Endothelial cell of umbilical vein (primary cell): ENCODE measurements around the gene PHYH.

Experiments used
- POLR2A ChIP-seq: IDR thresholded peaks from 2 replicates; pipeline ENCODE4 v1.6.1; 2012; ENCODE audit warnings: low read depth, mild to moderate bottlenecking, control low read depth, low read length
- TF ChIP-seq, protein P1 (sequence below): IDR thresholded peaks from 2 replicates; pipeline ENCODE4 v1.6.1; 2011; ENCODE audit not compliant: insufficient read depth, insufficient read length

DNA sequence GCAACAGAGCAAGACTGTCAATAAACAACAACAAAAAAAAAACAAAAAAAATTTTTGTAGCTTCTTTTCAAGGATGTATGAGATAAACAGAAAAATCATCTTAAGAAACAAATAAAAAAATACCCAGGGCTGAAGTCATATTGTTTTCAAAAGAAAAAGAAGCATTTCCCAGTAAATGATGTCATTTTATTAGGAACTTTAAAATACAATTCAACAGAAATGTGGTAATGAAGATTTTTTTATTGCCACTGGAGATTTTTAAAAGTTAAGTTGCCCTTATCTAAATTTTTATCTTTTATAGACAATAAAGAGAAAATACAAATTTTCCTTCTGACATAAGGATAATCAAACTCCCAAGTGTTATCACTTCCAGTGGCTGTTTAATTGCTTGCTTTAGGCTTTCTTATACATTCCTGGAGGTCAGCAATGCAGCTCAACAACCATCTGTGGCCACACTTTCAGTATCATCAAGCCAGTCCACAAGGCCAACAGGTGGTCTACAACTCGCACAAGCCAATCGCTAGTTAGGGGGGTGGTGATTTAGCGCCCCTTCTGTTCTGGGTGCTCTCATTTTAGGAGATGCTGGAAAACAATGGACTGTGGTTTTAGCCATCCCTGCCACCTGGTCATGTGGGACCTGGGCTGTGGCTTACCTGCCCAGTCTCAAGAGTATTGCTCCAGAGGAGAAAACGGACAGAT lies 37.4 kb upstream of the PHYH start:
- TF ChIP-seq, protein P1, sequence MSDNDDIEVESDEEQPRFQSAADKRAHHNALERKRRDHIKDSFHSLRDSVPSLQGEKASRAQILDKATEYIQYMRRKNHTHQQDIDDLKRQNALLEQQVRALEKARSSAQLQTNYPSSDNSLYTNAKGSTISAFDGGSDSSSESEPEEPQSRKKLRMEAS: no peak
- no peak for TF ChIP-seq POLR2A
